Prostate gland (tissue), 2 donors: ENCODE results near the gene COX6A1. TPM values are rescaled to one million over a fixed set of nuclear protein-coding genes. Genes with fewer than 3 reads are reported as not detected.
A peak's percentile ranks its signal among the peaks of the same experiment; 100 is the strongest.
"Not testable (repeated sequence)": the region's sequence is repeated elsewhere in the genome, so short reads cannot be mapped to it uniquely, and the experiment has no call there.

ENCODE experiments used
- DNase-seq: peaks from one replicate; pipeline ENCODE4 v3.0.0-alpha.2; 2019; ENCODE audit warnings: low spot score
- H3K27ac ChIP-seq, 2 donors: fragments of 200-600 bp; sonication (generic); 2 replicates each; pipeline ENCODE4 v1.5.1; 2017 to 2019
- H3K27me3 ChIP-seq: fragments of 200-600 bp; sonication (generic); replicated peaks from 2 replicates; pipeline ENCODE4 v1.5.1; 2019; ENCODE audit not compliant: insufficient read depth
- H3K36me3 ChIP-seq, 2 donors: fragments of 200-600 bp; sonication (generic); 1 replicate in 1 of 2; 2 replicates in 1 of 2; pipeline versions ENCODE4 v1.5.1 to v1.8.1; 2017 to 2019
- H3K4me1 ChIP-seq: fragments of 200-600 bp; sonication (generic); replicated peaks from 2 replicates; pipeline ENCODE4 v1.5.1; 2019
- H3K4me3 ChIP-seq, 2 donors: fragments of 200-600 bp; sonication (generic); 2 replicates each; pipeline ENCODE4 v1.5.1; 2017 to 2019
- H3K9me3 ChIP-seq: fragments of 200-600 bp; sonication (generic); 2 replicates; pipeline ENCODE4 v1.5.1; 2017
- CTCF ChIP-seq, 4 experiments: fragments of 200-600 bp in 2 of 4; fragments of 450-650 bp in 2 of 4; sonication (generic) in 2 of 4; IDR thresholded peaks; 1 replicate in 3 of 4; 2 replicates in 1 of 4; pipeline ENCODE4 v1.5.1; 2016 to 2019; ENCODE audit warnings: antibody characterized with exemption in 4 of 4, mild to moderate bottlenecking in 2 of 4, moderate library complexity in 2 of 4
- POLR2A ChIP-seq: fragments of 450-650 bp; IDR thresholded peaks from one replicate; pipeline ENCODE4 v1.6.1; 2016; ENCODE audit warnings: antibody characterized with exemption, mild to moderate bottlenecking
- POLR2AphosphoS5 ChIP-seq: sonication (generic); formaldehyde crosslinking; IDR thresholded peaks from one replicate; pipeline ENCODE4 v1.6.1; 2017; ENCODE audit warnings: antibody characterized with exemption
- WGBS: methylation state at CpG from one replicate; pipeline ENCODE4 v1.1.5; 2018; 5-methylcytosine and 5-hydroxymethylcytosine counted together
- intact Hi-C: fragments of 100-400 bp; cut with DNase I; formaldehyde crosslinking; loops from one replicate; pipeline ENCODE4 v1.14.2; 2022
- total RNA-seq, 2 donors: library from RNA; depleted of rRNA; stranded (reverse); fragments of >200 nt; gene quantifications; one replicate each; pipeline ENCODE4 v1.1.0, GENCODE V29; 2016

COX6A1 gene
- total RNA-seq, 2 donors from 2014 or later: 616 to 965 TPM

DNA sequence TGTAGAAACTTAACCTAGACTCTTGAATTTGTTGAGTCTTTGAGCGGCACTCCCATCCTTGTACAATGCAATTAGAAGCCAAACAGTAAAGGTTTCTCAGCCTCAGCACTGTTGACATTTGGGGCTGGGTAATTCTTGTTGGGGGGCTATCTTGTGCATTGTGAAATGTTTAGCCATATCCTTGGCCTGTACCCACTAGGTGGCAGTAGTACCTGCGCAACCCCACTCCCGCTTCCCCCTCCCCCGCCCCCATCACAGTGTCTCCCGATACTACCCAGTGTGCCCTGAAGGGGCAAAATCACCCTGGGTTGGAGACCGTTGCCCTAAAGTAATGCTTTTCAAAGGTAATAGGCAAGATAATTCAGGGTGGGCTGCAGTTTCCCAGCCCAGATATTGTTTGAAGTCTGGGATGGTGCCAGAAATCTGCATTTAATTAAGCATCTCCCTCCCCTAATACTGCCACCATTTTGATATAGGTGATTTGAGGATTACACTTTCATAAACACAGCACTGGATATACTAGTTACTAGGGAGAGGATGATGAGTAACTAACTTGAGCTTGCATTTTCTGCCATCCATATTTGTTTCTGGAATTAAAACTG lies 1.8 kb downstream of the COX6A1 start:
- intact Hi-C loops: loop anchor here (10.0 kb wide), 1 partner anchor 205 kb away; the partner anchor contains the start of gene CABP1
- TF ChIP-seq POLR2AphosphoS5 (no peak), CTCF (IDR thresholded peaks at IDR 0.05) (peak in 3 of 4 experiments; percentile 19 to 52 (median 20)), POLR2A (no peak)
- WGBS: 13% methylated on average over 6 of the region's 6 CpGs
- Histone ChIP-seq H3K9me3 (no peaks in the 10 kb centered on the region), H3K36me3 (peaks cover 0 to 2% of the 10 kb centered on the region in 2 donors), H3K27me3 (no peaks in the 10 kb centered on the region), H3K4me3 (no peak overlapping the region), H3K27ac (no peak overlapping the region), H3K4me1 (no peaks in the 10 kb centered on the region)
- DNase-seq: peak; percentile 30

DNA sequence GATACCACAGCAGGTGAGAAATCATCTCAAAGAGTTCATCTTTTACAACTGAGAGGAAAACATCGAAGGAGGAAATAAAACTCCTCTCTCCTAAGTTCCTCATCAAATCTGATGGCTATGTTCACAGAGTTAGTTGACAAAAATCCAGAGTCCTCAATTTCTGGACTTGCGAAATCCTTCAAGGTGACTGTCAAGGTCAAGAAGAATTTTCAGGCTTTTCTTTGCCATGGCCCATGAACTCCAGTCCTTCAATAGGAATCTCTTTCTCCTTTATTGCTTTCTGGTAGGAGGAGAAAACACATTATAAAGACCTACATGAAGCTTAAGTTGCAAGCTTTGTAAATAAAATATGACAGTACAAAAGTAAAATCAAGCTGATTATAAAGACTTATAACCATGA lies 6.8 kb downstream of the COX6A1 start:
- peaks cover 6% of the 10 kb centered on the region for H3K4me1 ChIP-seq

GRCh38 chr12:120445911-120446843 lies 8.3 kb downstream of the COX6A1 start, which contains the start of the genes GATC and TRIAP1:
Gene GATC, plus strand, starts transcription at chr12:120446444. Its CDS starts 37 bp downstream, at chr12:120446481.
Gene TRIAP1, minus strand, starts transcription at chr12:120446384. Its CDS starts 12 bp downstream, at chr12:120446372.
- TF ChIP-seq POLR2A (peak; percentile 58), CTCF (IDR thresholded peaks at IDR 0.05) (peak in 2 of 4 experiments; percentile 31 to 43), POLR2AphosphoS5 (peak; percentile 99)
- intact Hi-C loops: loop anchor here (10.0 kb wide), 1 partner anchor 199 kb away; the partner anchor contains the start of gene CABP1
- 0% methylated on average over 57 of the region's 73 CpGs for WGBS
- Histone ChIP-seq H3K36me3 (no peaks in the 10 kb centered on the region), H3K9me3 (no peaks in the 10 kb centered on the region), H3K4me1 (peaks cover 6% of the 10 kb centered on the region), H3K4me3 (peak within 1 kb of the TSS; percentile 76 to 81), H3K27me3 (no peaks in the 10 kb centered on the region), H3K27ac (peak within 1 kb of the TSS; percentile 82 to 89)
- peak; percentile 81 for DNase-seq

More for the DNA sequence above, 6.8 kb downstream of the COX6A1 start:
- TF ChIP-seq CTCF (IDR thresholded peaks at IDR 0.05): no peak
- TF ChIP-seq POLR2AphosphoS5: no peak
- TF ChIP-seq POLR2A: no peak
- intact Hi-C loops: loop anchor here (10.0 kb wide), 1 partner anchor 200 kb away; the partner anchor contains the start of gene CABP1
- Histone ChIP-seq H3K36me3 (peaks cover 0 to 2% of the 10 kb centered on the region in 2 donors), H3K27ac (no peak overlapping the region), H3K4me3 (no peak overlapping the region), H3K27me3 (no peaks in the 10 kb centered on the region), H3K9me3 (no peaks in the 10 kb centered on the region)
- DNase-seq: no peak
- WGBS: 89% methylated on average over 2 of the region's 2 CpGs

- not testable (repeated sequence) for H3K9me3 ChIP-seq, H3K36me3 ChIP-seq, DNase-seq, H3K4me1 ChIP-seq, H3K27me3 ChIP-seq
- 3% methylated on average over 17 of the region's 17 CpGs for WGBS
- H3K4me3 ChIP-seq: peak overlapping the region; percentile 76 to 81
- intact Hi-C loops: loop anchor here (10.0 kb wide), 1 partner anchor 198 kb away; the partner anchor contains the start of gene CABP1
- H3K27ac ChIP-seq: peak overlapping the region; percentile 82 to 89
Measured at GRCh38 chr12:120446844-120447178, 8.9 kb downstream of the COX6A1 start.

DNA sequence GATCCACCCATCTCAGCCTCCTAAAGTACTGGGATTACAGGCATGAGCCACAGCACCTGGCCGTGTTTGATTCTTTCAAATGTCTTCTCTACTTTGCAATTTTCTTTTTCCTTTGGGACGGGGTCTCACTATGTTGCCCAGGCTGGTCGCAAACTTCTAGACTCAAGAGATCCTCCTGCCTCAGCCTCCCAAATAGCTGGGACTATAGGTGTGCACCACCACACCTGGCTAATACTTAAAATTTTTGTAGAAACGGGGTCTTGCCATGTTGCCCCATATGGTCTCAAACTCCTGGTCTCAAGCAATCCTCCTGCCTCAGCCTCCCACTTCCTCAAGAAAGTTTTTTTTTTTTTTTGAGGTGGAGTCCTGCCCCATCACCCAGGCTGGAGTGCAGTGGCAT lies 10.1 kb downstream of the COX6A1 start:
- no peak overlapping the region for H3K27ac ChIP-seq
- intact Hi-C loops: loop anchor here (10.0 kb wide), 1 partner anchor 197 kb away; the partner anchor contains the start of gene CABP1
- H3K4me1 ChIP-seq: peaks cover 6% of the 10 kb centered on the region
- H3K4me3 ChIP-seq: no peak overlapping the region
- WGBS: 93% methylated on average over 4 of the region's 4 CpGs
- TF ChIP-seq POLR2AphosphoS5 (no peak), POLR2A (no peak), CTCF (IDR thresholded peaks at IDR 0.05) (no peak)
- DNase-seq: no peak
- no peaks in the 10 kb centered on the region for H3K27me3 ChIP-seq
- no peaks in the 10 kb centered on the region for H3K36me3 ChIP-seq
- no peaks in the 10 kb centered on the region for H3K9me3 ChIP-seq

- H3K36me3 ChIP-seq, H3K27me3 ChIP-seq, DNase-seq, H3K4me1 ChIP-seq, intact Hi-C loops, H3K9me3 ChIP-seq, H3K27ac ChIP-seq, H3K4me3 ChIP-seq: not testable (repeated sequence)
- 86% methylated on average over 5 of the region's 5 CpGs for WGBS
Measured at GRCh38 chr12:120452524-120452923, 14.6 kb downstream of the COX6A1 start.
